Bronchial epithelial cell (primary cell): ENCODE results near the gene BMP4. TPM values are rescaled to one million over a fixed set of nuclear protein-coding genes. Genes with fewer than 3 reads are reported as not detected.

Experiments used
- DNase-seq: peaks from one replicate; pipeline ENCODE4 v3.0.0-alpha.2; 2010; ENCODE audit warnings: low read depth
- FAIRE-seq: peaks from 2 replicates; lab custom pipeline; 2011; peaks lifted over from hg19 to GRCh38; lab: Jason Lieb, UNC
- H3K27me3 ChIP-seq: 2 replicates; pipeline ENCODE4 v1.5.1; 2011; ENCODE audit warnings: low read length; ENCODE audit not compliant: control insufficient read depth, insufficient read depth
- H3K36me3 ChIP-seq: 2 replicates; pipeline ENCODE4 v1.5.1; 2011; ENCODE audit warnings: low read length; ENCODE audit not compliant: control insufficient read depth, insufficient read depth
- H3K4me3 ChIP-seq: 2 replicates; pipeline ENCODE4 v1.5.1; 2011; ENCODE audit warnings: mild to moderate bottlenecking, low read depth, low read length, control low read depth
- CTCF ChIP-seq: IDR thresholded peaks from 2 replicates; pipeline ENCODE4 v1.5.1; 2011; ENCODE audit warnings: mild to moderate bottlenecking, moderate library complexity, low read length, control low read depth, inconsistent platforms; ENCODE audit not compliant: insufficient read depth, severe bottlenecking
- total RNA-seq: library from RNA; depleted of rRNA; stranded (reverse); fragments of >200 nt; gene quantifications from 2 replicates; pipeline ENCODE4 v1.2.1, GENCODE V29; 2014

The BMP4 gene
- total RNA-seq, 1 donor from 2014 or later: 0.53 TPM

GRCh38 chr14:53947452-53948204 lies 9.0 kb downstream of the BMP4 start:
- TF ChIP-seq CTCF: no peak
- FAIRE-seq (no peak), DNase-seq (no peak)
- Histone ChIP-seq H3K36me3 (no peaks in the 10 kb centered on the region), H3K27me3 (no peaks in the 10 kb centered on the region), H3K4me3 (no peak overlapping the region)

GRCh38 chr14:53947094-53947445 lies 9.6 kb downstream of the BMP4 start:
- DNase-seq (no peak), FAIRE-seq (no peak)
- H3K36me3 ChIP-seq: no peaks in the 10 kb centered on the region
- peak overlapping the region; percentile 31 for H3K4me3 ChIP-seq
- H3K27me3 ChIP-seq: no peaks in the 10 kb centered on the region
- TF ChIP-seq CTCF: no peak

- TF ChIP-seq CTCF: no peak
- Histone ChIP-seq H3K4me3 (peak overlapping the region; percentile 31), H3K36me3 (no peaks in the 10 kb centered on the region), H3K27me3 (no peaks in the 10 kb centered on the region)
- FAIRE-seq (no peak), DNase-seq (no peak)
Observed at GRCh38 chr14:53946404-53947093, 10.1 kb downstream of the BMP4 start.

GRCh38 chr14:53946071-53946403 lies 10.6 kb downstream of the BMP4 start:
- H3K27me3 ChIP-seq: no peaks in the 10 kb centered on the region
- no peak for TF ChIP-seq CTCF
- no peak for FAIRE-seq

GRCh38 chr14:53943751-53944083 lies 12.9 kb downstream of the BMP4 start:
- H3K27me3 ChIP-seq: no peaks in the 10 kb centered on the region
- no peak overlapping the region for H3K4me3 ChIP-seq
- no peak for DNase-seq
- no peak for FAIRE-seq
- no peak for TF ChIP-seq CTCF
- H3K36me3 ChIP-seq: no peaks in the 10 kb centered on the region

More at GRCh38 chr14:53946071-53946403, 10.6 kb downstream of the BMP4 start:
- DNase-seq: no peak
- Histone ChIP-seq H3K4me3 (no peak overlapping the region), H3K36me3 (no peaks in the 10 kb centered on the region)
